ENCODE results near the gene RHOU.

- no peak for TF ChIP-seq POLR2A (IDR thresholded peaks at IDR 0.05; ENCODE audit: low read length)
- no peak for TF ChIP-seq GATA1 (IDR thresholded peaks at IDR 0.05; ENCODE audit: low read depth, low read length)
Measured at GRCh38 chr1:228739826-228740225, 4.5 kb downstream of the RHOU start.
